Osteoblast (primary cell): ENCODE data around the gene DPYSL3. TPM values are rescaled to one million over a fixed set of nuclear protein-coding genes. Genes with fewer than 3 reads are reported as not detected.

ENCODE experiments used
- DNase-seq: peaks from one replicate; pipeline ENCODE4 v3.0.0; 2011; ENCODE audit warnings: low spot score, mixed read lengths; ENCODE audit not compliant: insufficient read length; ENCODE audit errors: missing footprints
- H2AFZ ChIP-seq: 2 replicates; pipeline ENCODE4 v1.6.0; 2011; ENCODE audit warnings: mild to moderate bottlenecking, low read length
- H3K27ac ChIP-seq: 2 replicates; pipeline ENCODE4 v1.5.1; 2011; ENCODE audit warnings: mild to moderate bottlenecking, low read depth, low read length, moderate library complexity
- H3K27me3 ChIP-seq: 2 replicates; pipeline ENCODE4 v1.6.0; 2012; ENCODE audit warnings: mild to moderate bottlenecking, control low read depth, inconsistent platforms, low read length, moderate library complexity; ENCODE audit not compliant: insufficient read depth
- H3K36me3 ChIP-seq: 2 replicates; pipeline ENCODE4 v1.5.1; 2011; ENCODE audit warnings: mild to moderate bottlenecking, low read length, control low read depth, moderate library complexity; ENCODE audit not compliant: insufficient read depth
- H3K4me1 ChIP-seq: 2 replicates; pipeline ENCODE4 v1.5.1; 2011; ENCODE audit warnings: mild to moderate bottlenecking, low read length, control low read depth, moderate library complexity; ENCODE audit not compliant: insufficient read depth
- H3K4me2 ChIP-seq: 2 replicates; pipeline ENCODE4 v1.6.0; 2011; ENCODE audit warnings: mild to moderate bottlenecking, low read length; ENCODE audit not compliant: insufficient read depth
- H3K4me3 ChIP-seq: fragments of 200-600 bp; sonication (generic); 3 replicates; pipeline ENCODE4 v1.5.1; 2012; ENCODE audit warnings: mild to moderate bottlenecking, low read length, inconsistent platforms; ENCODE audit not compliant: insufficient read depth
- H3K79me2 ChIP-seq: 2 replicates; pipeline ENCODE4 v1.6.0; 2012; ENCODE audit warnings: mild to moderate bottlenecking, low read length, control low read depth, inconsistent platforms; ENCODE audit not compliant: insufficient read depth
- H3K9me3 ChIP-seq: 2 replicates; pipeline ENCODE4 v1.5.1; 2011; ENCODE audit warnings: low read depth, low read length, control low read depth
- H4K20me1 ChIP-seq: 2 replicates; pipeline ENCODE4 v1.6.0; 2012; ENCODE audit warnings: mild to moderate bottlenecking, low read length, control low read depth; ENCODE audit not compliant: insufficient read depth
- total RNA-seq: library from RNA; depleted of rRNA; stranded (reverse); fragments of >200 nt; gene quantifications from 2 replicates; pipeline ENCODE4 v1.2.3, GENCODE V29; 2012
- TF ChIP-seq, protein P1 (sequence below): IDR thresholded peaks from 2 replicates; pipeline ENCODE4 v1.5.1; 2011; ENCODE audit warnings: mild to moderate bottlenecking, low read depth, low read length, moderate library complexity; ENCODE audit errors: extremely low read depth

The DPYSL3 gene
- total RNA-seq, 1 donor: 119 TPM

- TF ChIP-seq, protein P1, sequence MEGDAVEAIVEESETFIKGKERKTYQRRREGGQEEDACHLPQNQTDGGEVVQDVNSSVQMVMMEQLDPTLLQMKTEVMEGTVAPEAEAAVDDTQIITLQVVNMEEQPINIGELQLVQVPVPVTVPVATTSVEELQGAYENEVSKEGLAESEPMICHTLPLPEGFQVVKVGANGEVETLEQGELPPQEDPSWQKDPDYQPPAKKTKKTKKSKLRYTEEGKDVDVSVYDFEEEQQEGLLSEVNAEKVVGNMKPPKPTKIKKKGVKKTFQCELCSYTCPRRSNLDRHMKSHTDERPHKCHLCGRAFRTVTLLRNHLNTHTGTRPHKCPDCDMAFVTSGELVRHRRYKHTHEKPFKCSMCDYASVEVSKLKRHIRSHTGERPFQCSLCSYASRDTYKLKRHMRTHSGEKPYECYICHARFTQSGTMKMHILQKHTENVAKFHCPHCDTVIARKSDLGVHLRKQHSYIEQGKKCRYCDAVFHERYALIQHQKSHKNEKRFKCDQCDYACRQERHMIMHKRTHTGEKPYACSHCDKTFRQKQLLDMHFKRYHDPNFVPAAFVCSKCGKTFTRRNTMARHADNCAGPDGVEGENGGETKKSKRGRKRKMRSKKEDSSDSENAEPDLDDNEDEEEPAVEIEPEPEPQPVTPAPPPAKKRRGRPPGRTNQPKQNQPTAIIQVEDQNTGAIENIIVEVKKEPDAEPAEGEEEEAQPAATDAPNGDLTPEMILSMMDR: no peak
- Histone ChIP-seq H3K4me3 (no peak overlapping the region), H3K4me1 (peaks cover 9% of the 10 kb centered on the region), H3K36me3 (no peaks in the 10 kb centered on the region), H3K27ac (no peak overlapping the region), H4K20me1 (no peaks in the 10 kb centered on the region), H3K27me3 (no peaks in the 10 kb centered on the region), H2AFZ (no peak overlapping the region), H3K79me2 (peaks cover 8% of the 10 kb centered on the region), H3K4me2 (no peak overlapping the region), H3K9me3 (peaks cover under 1% of the 10 kb centered on the region)
- no peak for DNase-seq
Observed at GRCh38 chr5:147465747-147466146, 44.1 kb downstream of the DPYSL3 start.

- no peak overlapping the region for H3K27ac ChIP-seq
- H2AFZ ChIP-seq: no peak overlapping the region
- no peak overlapping the region for H3K4me2 ChIP-seq
- TF ChIP-seq, protein P1: peak; percentile 58
- H4K20me1 ChIP-seq: no peaks in the 10 kb centered on the region
- no peaks in the 10 kb centered on the region for H3K27me3 ChIP-seq
- DNase-seq: no peak
- H3K4me1 ChIP-seq: peaks cover 13% of the 10 kb centered on the region
- H3K79me2 ChIP-seq: peaks cover 8% of the 10 kb centered on the region
- H3K4me3 ChIP-seq: no peak overlapping the region
- H3K36me3 ChIP-seq: no peaks in the 10 kb centered on the region
- H3K9me3 ChIP-seq: peaks cover 1% of the 10 kb centered on the region
Observed at GRCh38 chr5:147464211-147464610, 45.7 kb downstream of the DPYSL3 start.

- no peak for DNase-seq
- H3K79me2 ChIP-seq: peaks cover 8% of the 10 kb centered on the region
- H4K20me1 ChIP-seq: no peaks in the 10 kb centered on the region
- no peak overlapping the region for H3K4me3 ChIP-seq
- TF ChIP-seq, protein P1: no peak
- no peak overlapping the region for H2AFZ ChIP-seq
- H3K4me2 ChIP-seq: no peak overlapping the region
- H3K9me3 ChIP-seq: peaks cover 1% of the 10 kb centered on the region
- no peaks in the 10 kb centered on the region for H3K36me3 ChIP-seq
- H3K27me3 ChIP-seq: no peaks in the 10 kb centered on the region
- no peak overlapping the region for H3K27ac ChIP-seq
- peaks cover 13% of the 10 kb centered on the region for H3K4me1 ChIP-seq
Observed at GRCh38 chr5:147461915-147462314, 48.0 kb downstream of the DPYSL3 start.

DNA sequence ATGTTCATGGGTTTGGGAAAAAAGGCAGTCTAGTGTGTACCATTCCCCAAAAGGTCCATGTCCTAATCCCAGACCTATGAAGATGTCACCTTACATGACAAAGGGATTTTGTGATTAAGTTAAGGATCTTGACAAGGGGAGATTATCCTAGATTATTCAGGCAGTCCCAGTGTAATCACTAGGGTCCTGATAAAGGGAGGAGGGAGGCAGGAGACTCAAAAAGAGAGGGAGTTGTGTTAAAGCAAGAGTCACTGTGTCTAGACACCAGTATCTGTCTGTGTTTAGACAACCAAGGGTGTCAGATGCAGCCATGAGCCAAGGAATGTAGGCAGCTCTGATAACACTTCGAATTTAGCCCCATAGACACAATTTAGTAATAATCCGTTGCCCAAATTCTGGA is 49.5 kb downstream of the DPYSL3 start:
- Histone ChIP-seq H3K36me3 (no peaks in the 10 kb centered on the region), H3K9me3 (peaks cover 1% of the 10 kb centered on the region), H3K4me2 (no peak overlapping the region), H3K27ac (no peak overlapping the region), H3K4me3 (no peak overlapping the region), H3K4me1 (peaks cover 21% of the 10 kb centered on the region), H3K79me2 (peaks cover 8% of the 10 kb centered on the region), H4K20me1 (no peaks in the 10 kb centered on the region), H3K27me3 (no peaks in the 10 kb centered on the region), H2AFZ (no peak overlapping the region)
- TF ChIP-seq, protein P1: no peak
- no peak for DNase-seq
